SK-N-SH (cell line): ENCODE data around the gene SSBP2. TPM values are rescaled to one million over a fixed set of nuclear protein-coding genes. Genes with fewer than 3 reads are reported as not detected.

Experiments used
- CTCF ChIA-PET: fragments of 300-600, 350-600 bp; formaldehyde crosslinking; extraction: SDS; loops from one replicate; lab custom pipeline; 2021; lab: Yijun Ruan, JAX
- POLR2A ChIA-PET: fragments of 350-600 bp; sonication (Branson Sonifier 250); formaldehyde crosslinking; extraction: SDS; loops from one replicate; lab custom pipeline; 2020; ENCODE audit warnings: antibody characterized with exemption, inconsistent platforms; lab: Yijun Ruan, JAX
- DNase-seq: peaks from one replicate; pipeline ENCODE4 v3.0.0; 2012
- H2AFZ ChIP-seq: fragments of 200-600 bp; sonication (generic); 2 replicates; pipeline ENCODE4 v1.8.1; 2016; ENCODE audit warnings: antibody characterized with exemption, mild to moderate bottlenecking, low read depth
- H3F3A ChIP-seq: fragments of 200-600 bp; sonication (generic); replicated peaks from 2 replicates; pipeline ENCODE3; 2016; ENCODE audit warnings: antibody characterized with exemption, mild to moderate bottlenecking; ENCODE audit not compliant: insufficient read depth
- H3K27ac ChIP-seq, 2 experiments: fragments of 200-500 bp in 1 of 2; fragments of 200-600 bp in 1 of 2; sonication (Bioruptor generic) in 1 of 2; sonication (generic), shearing (Covaris generic) in 1 of 2; 2 replicates each; pipeline versions ENCODE4 v1.5.1 to v1.6.1; 2014 to 2016; ENCODE audit warnings: low read depth in 2 of 2, inconsistent platforms in 1 of 2, low read length in 1 of 2, mild to moderate bottlenecking in 1 of 2, mixed read lengths in 1 of 2
- H3K27me3 ChIP-seq: fragments of 200-600 bp; sonication (generic), shearing (Covaris generic); 2 replicates; pipeline ENCODE4 v1.6.1; 2016; ENCODE audit warnings: mixed run types; ENCODE audit not compliant: insufficient read depth
- H3K36me3 ChIP-seq, 2 experiments: fragments of 200-500 bp in 1 of 2; fragments of 200-600 bp in 1 of 2; sonication (Bioruptor generic) in 1 of 2; sonication (generic) in 1 of 2; replicated peaks in 1 of 2; 2 replicates each; pipeline versions ENCODE3 to v1.5.1; 2014 to 2016; ENCODE audit warnings: low read length in 1 of 2, mild to moderate bottlenecking in 1 of 2; ENCODE audit not compliant: insufficient read depth in 2 of 2, control insufficient read depth in 1 of 2
- H3K4me1 ChIP-seq, 2 experiments: fragments of 200-500 bp in 1 of 2; fragments of 200-600 bp in 1 of 2; sonication (Bioruptor generic) in 1 of 2; sonication (generic), shearing (Covaris generic) in 1 of 2; 2 replicates each; pipeline versions ENCODE4 v1.5.1 to v1.6.1; 2014 to 2016; ENCODE audit warnings: low read depth in 1 of 2, low read length in 1 of 2, mixed run types in 1 of 2; ENCODE audit not compliant: insufficient read depth in 2 of 2, control insufficient read depth in 1 of 2
- H3K4me2 ChIP-seq: fragments of 200-600 bp; sonication (generic), shearing (Covaris generic); 2 replicates; pipeline ENCODE4 v1.6.1; 2017; ENCODE audit warnings: mixed run types
- H3K4me3 ChIP-seq, 2 experiments: fragments of 200-500 bp in 1 of 2; fragments of 200-600 bp in 1 of 2; sonication (Bioruptor generic) in 1 of 2; sonication (generic), shearing (Covaris generic) in 1 of 2; 2 replicates each; pipeline versions ENCODE4 v1.5.1 to v1.8.1; 2014 to 2016; ENCODE audit warnings: low read depth in 2 of 2, inconsistent platforms in 1 of 2, low read length in 1 of 2, mild to moderate bottlenecking in 1 of 2, mixed read lengths in 1 of 2, moderate library complexity in 1 of 2
- H3K79me2 ChIP-seq: fragments of 200-600 bp; sonication (generic); 2 replicates; pipeline ENCODE4 v1.8.1; 2017; ENCODE audit warnings: mild to moderate bottlenecking; ENCODE audit not compliant: insufficient read depth
- H3K9ac ChIP-seq: fragments of 200-600 bp; sonication (generic); 2 replicates; pipeline ENCODE4 v1.6.1; 2017; ENCODE audit warnings: mixed run types
- H3K9me2 ChIP-seq: fragments of 200-600 bp; sonication (generic); 2 replicates; pipeline ENCODE4 v1.6.1; 2017; ENCODE audit warnings: mixed run types
- H3K9me3 ChIP-seq: fragments of 200-600 bp; sonication (generic); 2 replicates; pipeline ENCODE4 v1.6.1; 2017; ENCODE audit warnings: mixed run types, mild to moderate bottlenecking, moderate library complexity
- H4K20me1 ChIP-seq: fragments of 200-600 bp; sonication (generic); 2 replicates; pipeline ENCODE4 v1.6.1; 2017; ENCODE audit warnings: mild to moderate bottlenecking, mixed run types; ENCODE audit not compliant: insufficient read depth
- EP300 ChIP-seq, 2 experiments: IDR thresholded peaks; 2 replicates each; pipeline versions ENCODE4 v1.4.0 to v1.6.1; 2012; ENCODE audit warnings: borderline replicate concordance in 1 of 2, low read depth in 1 of 2, low read length in 1 of 2
- GABPA ChIP-seq: IDR thresholded peaks from 2 replicates; pipeline ENCODE4 v1.4.0; 2012; ENCODE audit warnings: low read depth, mild to moderate bottlenecking
- GATA2 ChIP-seq: sonication (generic); formaldehyde crosslinking; IDR thresholded peaks from 2 replicates; pipeline ENCODE4 v1.5.0; 2020; ENCODE audit warnings: mild to moderate bottlenecking, missing genetic modification reagents
- NRF1 ChIP-seq: IDR thresholded peaks from 2 replicates; pipeline ENCODE4 v1.6.1; 2012; ENCODE audit warnings: low read depth, mild to moderate bottlenecking, low read length
- TEAD4 ChIP-seq: IDR thresholded peaks from 2 replicates; pipeline ENCODE4 v1.4.0; 2012; ENCODE audit warnings: mild to moderate bottlenecking, borderline replicate concordance; ENCODE audit not compliant: insufficient read depth
- WGBS: methylation state at CpG from one replicate; pipeline ENCODE4 v1.1.6; 2017; ENCODE audit warnings: low lambda C conversion rate; 5-methylcytosine and 5-hydroxymethylcytosine counted together
- polyA plus RNA-seq, 3 experiments: library from polyadenylated mRNA; depleted of rRNA; stranded (reverse); fragments of >200 nt; gene quantifications; 2 replicates each; pipeline ENCODE4 v1.2.3, GENCODE V29; 2012
- TF ChIP-seq, protein P1 (sequence below): fragments of 150-350 bp; IDR thresholded peaks from 2 replicates; pipeline ENCODE4 v1.6.1; 2016; ENCODE audit warnings: mild to moderate bottlenecking, low read depth, low read length
- TF ChIP-seq, protein P2 (sequence below): IDR thresholded peaks from 2 replicates; pipeline ENCODE4 v1.4.0; 2012; ENCODE audit warnings: low read depth, borderline replicate concordance
- TF ChIP-seq, protein P3 (sequence below): fragments of 200-600 bp; sonication (generic); IDR thresholded peaks from 2 replicates; pipeline ENCODE4 v1.6.1; 2017; ENCODE audit warnings: antibody characterized with exemption, mild to moderate bottlenecking, moderate library complexity
- TF ChIP-seq, protein P4 (sequence below): IDR thresholded peaks from 2 replicates; pipeline ENCODE4 v1.6.1; 2012; ENCODE audit warnings: mild to moderate bottlenecking, low read depth, low read length, moderate library complexity
- TF ChIP-seq, protein P5 (sequence below): IDR thresholded peaks from 2 replicates; pipeline ENCODE4 v1.4.0; 2012; ENCODE audit warnings: low read depth

The SSBP2 gene
- polyA plus RNA-seq, 1 of the 3 experiments (the other 2 are of a cell fraction): 35.3 TPM

DNA sequence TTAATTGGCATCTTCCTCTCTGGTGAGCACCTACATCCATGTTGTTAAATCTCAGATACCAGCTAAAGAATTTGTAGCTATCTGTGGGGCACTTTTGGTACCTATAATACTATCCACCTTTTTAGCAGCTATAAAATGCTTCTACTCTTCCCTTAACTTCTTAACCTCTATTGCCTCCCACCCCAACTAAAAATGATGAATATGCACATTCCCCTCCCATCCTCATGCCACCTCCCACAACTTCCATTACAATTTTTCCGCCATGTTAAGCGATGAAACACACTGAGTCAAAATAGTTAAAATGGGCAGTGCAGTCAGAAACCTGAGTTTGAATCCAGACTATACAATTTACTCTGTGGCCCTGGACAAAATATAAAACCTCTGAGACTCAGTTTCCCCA is 10.1 kb downstream of the SSBP2 start:
- Histone ChIP-seq H3K4me2 (no peak overlapping the region), H4K20me1 (no peaks in the 10 kb centered on the region; the same call in 1 of the 2 replicates), H3K4me1 (no peaks in the 10 kb centered on the region; a peak in 1 of 4 replicates), H3K27me3 (no peaks in the 10 kb centered on the region), H3K79me2 (peaks cover 10% of the 10 kb centered on the region; the same call in 1 of the 2 replicates), H3K9ac (no peak overlapping the region), H3K9me2 (no peaks in the 10 kb centered on the region), H3K4me3 (no peak overlapping the region), H3K27ac (no peak overlapping the region), H3F3A (no peaks in the 10 kb centered on the region), H3K36me3 (no peaks in the 10 kb centered on the region), H2AFZ (no peak overlapping the region), H3K9me3 (no peaks in the 10 kb centered on the region)
- DNase-seq: no peak
- TF ChIP-seq, protein P1, sequence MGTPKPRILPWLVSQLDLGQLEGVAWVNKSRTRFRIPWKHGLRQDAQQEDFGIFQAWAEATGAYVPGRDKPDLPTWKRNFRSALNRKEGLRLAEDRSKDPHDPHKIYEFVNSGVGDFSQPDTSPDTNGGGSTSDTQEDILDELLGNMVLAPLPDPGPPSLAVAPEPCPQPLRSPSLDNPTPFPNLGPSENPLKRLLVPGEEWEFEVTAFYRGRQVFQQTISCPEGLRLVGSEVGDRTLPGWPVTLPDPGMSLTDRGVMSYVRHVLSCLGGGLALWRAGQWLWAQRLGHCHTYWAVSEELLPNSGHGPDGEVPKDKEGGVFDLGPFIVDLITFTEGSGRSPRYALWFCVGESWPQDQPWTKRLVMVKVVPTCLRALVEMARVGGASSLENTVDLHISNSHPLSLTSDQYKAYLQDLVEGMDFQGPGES: no peak
- TF ChIP-seq, protein P2, sequence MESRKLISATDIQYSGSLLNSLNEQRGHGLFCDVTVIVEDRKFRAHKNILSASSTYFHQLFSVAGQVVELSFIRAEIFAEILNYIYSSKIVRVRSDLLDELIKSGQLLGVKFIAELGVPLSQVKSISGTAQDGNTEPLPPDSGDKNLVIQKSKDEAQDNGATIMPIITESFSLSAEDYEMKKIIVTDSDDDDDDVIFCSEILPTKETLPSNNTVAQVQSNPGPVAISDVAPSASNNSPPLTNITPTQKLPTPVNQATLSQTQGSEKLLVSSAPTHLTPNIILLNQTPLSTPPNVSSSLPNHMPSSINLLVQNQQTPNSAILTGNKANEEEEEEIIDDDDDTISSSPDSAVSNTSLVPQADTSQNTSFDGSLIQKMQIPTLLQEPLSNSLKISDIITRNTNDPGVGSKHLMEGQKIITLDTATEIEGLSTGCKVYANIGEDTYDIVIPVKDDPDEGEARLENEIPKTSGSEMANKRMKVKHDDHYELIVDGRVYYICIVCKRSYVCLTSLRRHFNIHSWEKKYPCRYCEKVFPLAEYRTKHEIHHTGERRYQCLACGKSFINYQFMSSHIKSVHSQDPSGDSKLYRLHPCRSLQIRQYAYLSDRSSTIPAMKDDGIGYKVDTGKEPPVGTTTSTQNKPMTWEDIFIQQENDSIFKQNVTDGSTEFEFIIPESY: no peak
- TF ChIP-seq GATA2 (CRISPR knock-in tag) (no peak), NRF1 (no peak), GABPA (no peak), TEAD4 (no peak), EP300 (IDR thresholded peaks at IDR 0.05; ENCODE audit: borderline replicate concordance in 1 of 2, low read depth in 1 of 2, low read length in 1 of 2) (no peak)
- TF ChIP-seq, protein P3, sequence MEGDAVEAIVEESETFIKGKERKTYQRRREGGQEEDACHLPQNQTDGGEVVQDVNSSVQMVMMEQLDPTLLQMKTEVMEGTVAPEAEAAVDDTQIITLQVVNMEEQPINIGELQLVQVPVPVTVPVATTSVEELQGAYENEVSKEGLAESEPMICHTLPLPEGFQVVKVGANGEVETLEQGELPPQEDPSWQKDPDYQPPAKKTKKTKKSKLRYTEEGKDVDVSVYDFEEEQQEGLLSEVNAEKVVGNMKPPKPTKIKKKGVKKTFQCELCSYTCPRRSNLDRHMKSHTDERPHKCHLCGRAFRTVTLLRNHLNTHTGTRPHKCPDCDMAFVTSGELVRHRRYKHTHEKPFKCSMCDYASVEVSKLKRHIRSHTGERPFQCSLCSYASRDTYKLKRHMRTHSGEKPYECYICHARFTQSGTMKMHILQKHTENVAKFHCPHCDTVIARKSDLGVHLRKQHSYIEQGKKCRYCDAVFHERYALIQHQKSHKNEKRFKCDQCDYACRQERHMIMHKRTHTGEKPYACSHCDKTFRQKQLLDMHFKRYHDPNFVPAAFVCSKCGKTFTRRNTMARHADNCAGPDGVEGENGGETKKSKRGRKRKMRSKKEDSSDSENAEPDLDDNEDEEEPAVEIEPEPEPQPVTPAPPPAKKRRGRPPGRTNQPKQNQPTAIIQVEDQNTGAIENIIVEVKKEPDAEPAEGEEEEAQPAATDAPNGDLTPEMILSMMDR: no peak
- TF ChIP-seq, protein P4, sequence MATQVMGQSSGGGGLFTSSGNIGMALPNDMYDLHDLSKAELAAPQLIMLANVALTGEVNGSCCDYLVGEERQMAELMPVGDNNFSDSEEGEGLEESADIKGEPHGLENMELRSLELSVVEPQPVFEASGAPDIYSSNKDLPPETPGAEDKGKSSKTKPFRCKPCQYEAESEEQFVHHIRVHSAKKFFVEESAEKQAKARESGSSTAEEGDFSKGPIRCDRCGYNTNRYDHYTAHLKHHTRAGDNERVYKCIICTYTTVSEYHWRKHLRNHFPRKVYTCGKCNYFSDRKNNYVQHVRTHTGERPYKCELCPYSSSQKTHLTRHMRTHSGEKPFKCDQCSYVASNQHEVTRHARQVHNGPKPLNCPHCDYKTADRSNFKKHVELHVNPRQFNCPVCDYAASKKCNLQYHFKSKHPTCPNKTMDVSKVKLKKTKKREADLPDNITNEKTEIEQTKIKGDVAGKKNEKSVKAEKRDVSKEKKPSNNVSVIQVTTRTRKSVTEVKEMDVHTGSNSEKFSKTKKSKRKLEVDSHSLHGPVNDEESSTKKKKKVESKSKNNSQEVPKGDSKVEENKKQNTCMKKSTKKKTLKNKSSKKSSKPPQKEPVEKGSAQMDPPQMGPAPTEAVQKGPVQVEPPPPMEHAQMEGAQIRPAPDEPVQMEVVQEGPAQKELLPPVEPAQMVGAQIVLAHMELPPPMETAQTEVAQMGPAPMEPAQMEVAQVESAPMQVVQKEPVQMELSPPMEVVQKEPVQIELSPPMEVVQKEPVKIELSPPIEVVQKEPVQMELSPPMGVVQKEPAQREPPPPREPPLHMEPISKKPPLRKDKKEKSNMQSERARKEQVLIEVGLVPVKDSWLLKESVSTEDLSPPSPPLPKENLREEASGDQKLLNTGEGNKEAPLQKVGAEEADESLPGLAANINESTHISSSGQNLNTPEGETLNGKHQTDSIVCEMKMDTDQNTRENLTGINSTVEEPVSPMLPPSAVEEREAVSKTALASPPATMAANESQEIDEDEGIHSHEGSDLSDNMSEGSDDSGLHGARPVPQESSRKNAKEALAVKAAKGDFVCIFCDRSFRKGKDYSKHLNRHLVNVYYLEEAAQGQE: no peak
- TF ChIP-seq, protein P5, sequence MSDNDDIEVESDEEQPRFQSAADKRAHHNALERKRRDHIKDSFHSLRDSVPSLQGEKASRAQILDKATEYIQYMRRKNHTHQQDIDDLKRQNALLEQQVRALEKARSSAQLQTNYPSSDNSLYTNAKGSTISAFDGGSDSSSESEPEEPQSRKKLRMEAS: no peak
- 100% methylated on average over 2 of the region's 2 CpGs for WGBS
- CTCF ChIA-PET: interaction anchor here (0.9 to 2.3 kb wide), 5 partner anchors 11 to 519 kb away, joined by 3 to 8 read pairs (median 4); no protein-coding TSS in a partner anchor
- POLR2A ChIA-PET: no interaction called here
